Cardiac fibroblast (primary cell): Measurements from ENCODE around the gene TRIM65.
"Not testable (repeated sequence)": the region's sequence is repeated elsewhere in the genome, so short reads cannot be mapped to it uniquely, and the experiment has no call there.

ENCODE experiments used
- DNase-seq, 2 donors: peaks; one replicate each; pipeline versions ENCODE4 v3.0.0 to v3.0.0-alpha.2; 2010; ENCODE audit warnings: low read depth in 2 of 2
- H3K4me3 ChIP-seq, 2 donors: replicated peaks in 1 of 2; 1 replicate in 1 of 2; 2 replicates in 1 of 2; pipeline ENCODE4 v1.5.1; 2011; ENCODE audit warnings: low read depth in 2 of 2, low read length in 2 of 2, mild to moderate bottlenecking in 2 of 2, moderate library complexity in 1 of 2
- TF ChIP-seq, protein P1 (sequence below): IDR thresholded peaks from one replicate; pipeline ENCODE4 v1.5.1; 2011; ENCODE audit warnings: low read depth, mild to moderate bottlenecking, low read length, inconsistent platforms

TRIM65 gene

DNA sequence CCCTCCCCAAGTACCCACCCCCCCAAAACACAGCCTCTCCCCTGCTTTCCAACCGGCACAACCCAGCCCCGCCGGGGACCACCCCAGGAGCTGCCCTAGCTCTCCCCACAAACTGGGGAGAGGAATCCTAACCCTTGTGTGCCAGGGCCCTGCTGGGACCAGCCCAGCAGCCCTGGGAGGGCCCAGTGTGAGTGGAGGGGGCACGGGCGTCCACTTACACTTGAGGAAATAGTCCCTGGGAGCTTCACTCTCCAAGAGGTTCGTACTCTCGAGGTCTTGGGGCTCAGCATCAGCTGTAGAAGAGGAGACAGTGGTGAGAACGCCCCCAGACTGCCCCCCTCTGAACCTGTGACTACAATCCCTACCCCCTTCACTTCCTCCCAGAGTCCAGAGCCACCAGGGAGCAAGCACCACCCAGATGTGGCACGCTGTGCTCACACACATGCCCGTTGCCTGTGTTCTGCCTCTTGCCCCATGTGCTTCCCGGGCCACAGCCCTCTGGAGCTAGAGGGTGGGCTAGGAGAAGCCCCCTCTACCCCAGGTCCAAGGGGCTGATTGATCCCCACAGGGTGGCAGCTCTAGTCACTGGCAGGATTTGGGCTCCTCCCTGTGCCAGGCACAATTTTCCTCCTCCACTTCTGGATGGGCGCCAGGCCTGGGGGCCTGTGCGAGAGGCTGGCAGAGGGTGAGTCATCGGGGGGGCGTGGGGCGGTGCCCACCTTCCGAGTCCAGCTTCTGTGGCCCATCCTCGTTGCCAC, 21.4 kb downstream of the TRIM65 start:
- TF ChIP-seq, protein P1, sequence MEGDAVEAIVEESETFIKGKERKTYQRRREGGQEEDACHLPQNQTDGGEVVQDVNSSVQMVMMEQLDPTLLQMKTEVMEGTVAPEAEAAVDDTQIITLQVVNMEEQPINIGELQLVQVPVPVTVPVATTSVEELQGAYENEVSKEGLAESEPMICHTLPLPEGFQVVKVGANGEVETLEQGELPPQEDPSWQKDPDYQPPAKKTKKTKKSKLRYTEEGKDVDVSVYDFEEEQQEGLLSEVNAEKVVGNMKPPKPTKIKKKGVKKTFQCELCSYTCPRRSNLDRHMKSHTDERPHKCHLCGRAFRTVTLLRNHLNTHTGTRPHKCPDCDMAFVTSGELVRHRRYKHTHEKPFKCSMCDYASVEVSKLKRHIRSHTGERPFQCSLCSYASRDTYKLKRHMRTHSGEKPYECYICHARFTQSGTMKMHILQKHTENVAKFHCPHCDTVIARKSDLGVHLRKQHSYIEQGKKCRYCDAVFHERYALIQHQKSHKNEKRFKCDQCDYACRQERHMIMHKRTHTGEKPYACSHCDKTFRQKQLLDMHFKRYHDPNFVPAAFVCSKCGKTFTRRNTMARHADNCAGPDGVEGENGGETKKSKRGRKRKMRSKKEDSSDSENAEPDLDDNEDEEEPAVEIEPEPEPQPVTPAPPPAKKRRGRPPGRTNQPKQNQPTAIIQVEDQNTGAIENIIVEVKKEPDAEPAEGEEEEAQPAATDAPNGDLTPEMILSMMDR, result no peak
- H3K4me3 ChIP-seq, result no peak overlapping the region
- no peak for DNase-seq

DNA sequence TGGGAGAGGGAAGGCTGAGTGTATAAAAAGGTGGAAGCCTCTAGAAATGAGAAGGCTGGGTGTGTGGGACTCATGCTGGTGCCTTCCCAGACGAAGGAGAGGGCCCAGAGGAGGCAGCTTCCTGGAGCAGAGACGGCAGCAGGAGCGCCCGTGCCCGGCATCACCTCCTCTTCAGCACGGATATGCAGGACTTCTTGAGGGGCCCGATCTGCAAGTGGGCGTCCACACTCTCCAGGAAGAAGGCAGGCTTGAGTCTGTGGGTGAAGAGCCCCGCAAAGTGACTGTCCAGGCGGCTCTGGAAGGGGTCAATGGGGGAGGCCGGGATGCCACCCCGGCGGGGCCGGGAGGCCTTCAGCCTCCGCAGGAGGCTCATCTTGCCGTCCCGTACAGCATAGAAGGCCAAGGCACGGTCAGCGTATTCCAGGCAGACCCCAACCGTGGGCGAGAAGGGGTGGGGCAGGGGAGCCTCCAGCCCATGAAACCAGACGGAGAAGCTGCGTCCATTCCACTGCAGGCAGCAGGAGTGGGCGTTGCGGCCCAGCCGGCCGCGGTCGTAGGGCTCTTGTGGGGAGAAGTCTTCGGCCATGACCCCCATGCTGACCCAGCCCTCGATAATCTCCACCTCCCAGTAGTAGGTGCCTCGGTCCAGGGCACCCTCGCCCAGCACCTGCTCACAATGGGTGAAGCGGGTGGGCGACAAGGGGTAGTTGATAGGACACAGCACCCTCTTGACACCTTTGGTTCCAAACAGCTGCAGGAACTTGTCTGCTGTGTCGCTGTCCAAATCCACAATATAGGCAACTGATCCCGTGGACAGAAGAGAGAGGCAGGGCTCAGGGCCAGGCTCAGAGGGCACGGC, 22.2 kb downstream of the TRIM65 start:
- TF ChIP-seq, protein P1, result no peak
- no peak for DNase-seq
- H3K4me3 ChIP-seq, result no peak overlapping the region

DNA sequence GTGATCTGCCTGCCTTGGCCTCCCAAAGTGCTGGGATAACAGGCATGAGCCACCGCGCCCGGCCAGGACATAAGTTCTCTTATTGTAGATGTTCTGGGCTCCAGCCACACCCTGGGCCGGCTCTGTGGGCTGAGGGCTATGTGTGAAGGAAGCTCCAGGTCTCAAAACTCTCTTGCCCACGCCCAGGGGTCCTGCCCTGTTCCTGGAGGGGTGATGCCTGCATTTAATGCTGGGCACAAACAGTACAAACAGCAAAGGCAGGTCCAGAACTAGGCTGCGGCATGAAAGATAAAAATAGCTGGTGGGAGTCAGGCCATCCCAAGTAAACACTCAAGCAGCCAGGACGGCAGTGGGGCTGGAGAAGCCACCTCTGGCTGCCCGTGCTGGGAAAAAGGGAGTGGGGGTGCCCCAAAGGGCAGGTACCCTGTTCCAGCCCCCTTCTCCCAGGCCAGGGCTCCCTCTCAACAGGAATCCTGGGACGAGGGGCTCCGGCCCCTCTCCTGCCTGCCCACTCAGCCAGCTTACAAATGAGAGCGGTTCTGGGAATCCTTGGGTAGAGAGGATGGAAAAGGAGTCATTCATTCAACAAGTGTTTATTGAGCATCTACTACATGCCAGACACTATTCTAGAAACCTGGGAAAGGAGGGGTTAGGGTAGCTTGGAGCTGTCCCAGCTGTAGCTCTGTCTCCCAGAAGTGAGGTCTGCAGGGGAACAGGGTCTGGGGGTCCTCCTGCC, 23.0 kb downstream of the TRIM65 start:
- H3K4me3 ChIP-seq, result no peak overlapping the region
- no peak for DNase-seq
- TF ChIP-seq, protein P1, result no peak

DNA sequence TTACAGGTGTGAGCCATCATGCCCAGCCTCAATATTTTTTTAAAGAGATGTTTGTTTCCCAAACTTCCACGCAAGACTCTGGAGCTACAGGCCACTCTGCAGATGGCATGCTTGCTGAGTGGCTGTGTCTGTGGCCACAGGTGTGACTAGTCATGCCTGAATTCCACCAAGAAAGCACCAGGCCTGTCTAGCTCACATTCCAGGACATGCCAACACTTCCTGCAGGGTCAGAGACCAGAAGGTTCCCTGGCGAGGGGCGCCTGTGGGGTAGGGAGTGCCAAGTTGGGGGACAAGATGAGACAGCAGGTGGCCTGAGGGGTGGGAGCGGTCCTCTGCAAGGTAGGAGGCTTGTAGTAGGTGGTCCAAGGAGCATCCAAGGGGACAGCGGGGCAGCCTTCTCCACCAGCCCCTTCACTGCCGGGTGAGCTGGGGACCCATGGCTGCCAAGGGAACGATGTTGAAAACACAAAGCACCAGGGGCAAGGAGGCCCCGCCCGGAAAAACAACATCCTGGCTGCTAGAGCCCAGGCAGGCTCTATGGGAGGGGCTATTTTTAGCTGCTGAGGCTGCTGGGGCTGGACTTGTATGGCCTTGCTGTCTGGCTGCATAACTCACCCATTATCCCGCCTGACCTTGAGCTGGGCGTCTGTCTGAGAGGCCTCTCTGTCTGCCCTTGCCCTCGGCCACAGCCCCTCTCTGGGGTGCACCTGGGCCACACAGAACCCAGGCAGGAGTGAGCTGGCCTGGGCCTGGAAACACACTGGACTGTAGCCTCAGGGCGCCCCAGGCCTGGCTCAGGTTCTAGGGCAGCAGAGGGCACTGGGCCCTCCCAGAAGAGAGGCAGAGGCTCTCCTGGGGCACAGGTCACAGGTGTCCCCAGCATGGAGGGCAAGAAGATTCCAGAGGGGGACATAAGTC, 24.1 kb downstream of the TRIM65 start:
- peak; percentile 92 to 93 for DNase-seq
- no peak overlapping the region for H3K4me3 ChIP-seq
- TF ChIP-seq, protein P1, result no peak

DNA sequence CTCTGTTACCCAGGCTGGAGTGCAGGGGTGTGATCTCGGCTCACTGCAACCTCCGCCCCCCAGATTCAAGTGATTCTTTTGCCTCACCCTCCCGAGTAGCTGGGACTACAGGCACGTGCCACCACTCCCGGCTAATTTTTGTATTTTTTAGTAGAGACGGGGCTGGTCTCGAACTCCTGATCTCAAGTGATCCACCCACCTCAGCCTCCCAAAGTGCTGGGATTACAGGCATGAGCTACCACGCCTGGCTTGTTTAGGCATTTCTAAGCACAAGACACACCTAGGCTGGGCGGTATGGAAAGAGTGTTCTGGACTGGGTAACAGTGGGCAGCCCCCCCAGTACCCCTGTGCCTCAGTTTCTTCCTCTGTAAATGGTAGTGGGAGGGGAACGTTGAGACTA, 26.5 kb downstream of the TRIM65 start:
- DNase-seq, H3K4me3 ChIP-seq: not testable (repeated sequence)

DNA sequence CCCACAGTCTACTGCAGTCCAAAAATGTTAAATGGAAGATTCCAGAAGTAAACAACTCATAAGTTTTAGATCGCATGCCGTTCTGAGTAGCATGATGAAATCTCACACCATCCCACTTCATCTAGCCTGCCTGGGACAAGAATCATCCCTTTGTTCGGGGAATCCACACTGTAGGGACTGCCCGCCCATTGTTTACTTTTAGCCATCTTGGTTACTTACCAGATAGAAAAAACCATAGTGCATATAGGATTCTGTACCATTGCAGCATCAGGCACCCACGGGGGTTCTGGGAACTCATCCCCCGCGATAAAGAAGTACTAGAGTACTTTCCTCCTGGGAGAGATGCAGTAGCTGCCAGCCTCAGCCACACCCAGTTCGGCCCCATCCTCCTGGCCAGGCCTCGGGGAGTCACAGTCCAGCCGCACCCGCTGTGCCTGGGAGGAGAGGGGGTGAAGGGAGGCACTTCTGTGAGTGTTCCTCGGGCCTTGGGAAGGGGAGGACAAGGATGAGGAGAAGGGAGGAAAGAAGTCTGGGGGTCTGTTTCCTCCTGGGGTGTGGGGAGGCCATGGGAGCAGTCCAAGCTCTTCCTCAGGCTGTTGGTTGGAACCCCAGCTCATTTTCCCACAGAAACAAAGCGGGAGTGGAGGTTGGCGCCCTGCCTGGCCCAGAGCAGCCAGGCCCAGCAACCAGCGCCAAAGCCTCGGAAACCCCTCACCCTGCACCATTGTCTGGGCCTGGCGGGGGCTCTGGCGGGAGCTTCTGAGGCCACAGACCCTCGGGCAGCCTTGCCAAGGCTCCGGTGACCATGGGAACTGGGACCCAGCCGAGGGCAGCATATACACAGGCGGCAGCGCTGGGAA, 27.2 kb downstream of the TRIM65 start:
- H3K4me3 ChIP-seq, result peak overlapping the region in 1 of 2 donors; percentile 1
- DNase-seq, result peak; percentile 75 to 79
- TF ChIP-seq, protein P1, result no peak

DNA sequence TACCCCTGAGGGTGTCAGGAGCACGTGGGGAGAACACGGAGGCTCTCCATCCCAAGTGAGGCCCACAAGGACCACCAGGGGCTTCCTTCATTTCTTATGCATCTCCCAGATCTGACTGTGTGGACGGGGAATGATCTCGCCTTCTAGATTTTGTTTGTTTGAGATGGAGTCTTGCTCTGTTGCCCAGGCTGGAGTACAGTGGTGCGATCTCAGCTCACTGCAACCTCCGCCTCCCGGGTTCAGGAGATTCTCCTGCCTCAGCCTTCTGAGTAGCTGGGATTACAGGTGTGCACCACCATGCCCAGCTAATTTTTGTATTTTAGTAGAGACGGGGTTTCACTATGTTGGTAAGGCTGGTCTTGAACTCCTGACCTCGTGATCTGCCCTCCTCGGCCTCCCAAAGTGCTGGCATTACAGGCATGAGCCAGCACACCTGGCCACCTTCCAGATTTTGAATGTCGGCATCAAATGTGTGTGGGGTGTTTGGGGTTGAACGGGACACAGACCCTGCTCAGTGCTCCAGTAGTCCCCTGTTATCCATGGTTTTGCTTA, 27.9 kb downstream of the TRIM65 start:
- not testable (repeated sequence) for H3K4me3 ChIP-seq, DNase-seq

DNA sequence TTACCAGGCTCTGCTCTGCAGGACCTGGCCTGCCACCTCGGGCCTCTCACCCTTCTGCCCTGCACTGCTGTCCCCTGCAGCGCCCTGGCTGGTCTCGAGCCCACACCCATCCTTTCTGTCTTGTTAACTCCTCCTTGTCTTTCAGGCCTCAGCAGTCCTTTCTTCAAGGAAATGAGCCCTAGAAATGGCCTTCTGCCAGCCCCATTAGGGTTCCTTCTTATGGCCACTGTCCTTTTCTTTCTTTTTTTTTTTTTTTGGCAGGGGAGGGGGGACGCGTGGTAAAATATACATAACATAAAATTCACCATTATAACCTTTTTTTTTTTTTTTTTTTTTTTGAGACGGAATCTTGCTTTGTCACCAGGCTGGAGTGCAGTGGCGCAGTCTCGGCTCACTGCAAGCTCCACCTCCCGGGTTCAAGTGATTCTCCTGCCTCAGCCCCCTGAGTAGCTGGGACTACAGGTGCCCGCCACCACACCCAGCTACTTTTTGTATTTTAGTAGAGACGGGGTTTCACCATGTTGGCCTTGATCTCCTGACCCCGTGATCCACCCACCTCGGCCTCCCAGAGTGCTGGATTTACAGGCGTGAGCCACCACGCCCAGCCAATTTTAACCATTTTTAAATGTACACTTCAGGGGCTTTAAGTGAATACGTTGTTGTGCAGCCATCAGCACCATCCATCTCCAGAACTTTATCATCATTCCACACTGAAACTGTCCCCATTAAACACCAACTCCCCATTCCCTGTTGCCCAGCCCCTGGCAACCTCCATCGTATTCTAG, 31.2 kb downstream of the TRIM65 start:
- not testable (repeated sequence) for DNase-seq, H3K4me3 ChIP-seq

DNA sequence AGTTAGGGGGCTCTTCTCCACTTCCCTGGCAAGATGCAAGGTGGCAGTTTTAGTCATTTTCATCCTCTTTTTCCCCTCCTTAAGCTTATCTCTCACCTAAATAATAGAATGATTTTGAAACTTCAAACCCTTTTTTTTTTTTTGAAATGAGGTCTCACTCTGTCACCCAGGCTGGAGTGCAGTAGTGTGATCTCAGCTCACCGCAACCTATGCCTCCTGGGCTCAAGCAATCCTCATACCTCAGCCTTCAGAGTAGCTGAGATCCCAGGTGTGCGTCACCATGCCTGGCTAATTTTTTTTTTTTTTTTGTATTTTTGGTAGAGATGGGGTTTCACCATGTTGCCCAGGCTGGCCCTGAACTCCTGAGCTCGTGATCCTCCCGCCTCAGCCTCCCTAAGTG, 31.9 kb downstream of the TRIM65 start:
- not testable (repeated sequence) for H3K4me3 ChIP-seq, DNase-seq
